Measurements from ENCODE around the gene SNRNP70.

Gene SNRNP70

GRCh38 chr19:49092686-49093085 lies 7.4 kb downstream of the SNRNP70 start:
- POLR2A ChIA-PET = no interaction called here

DNA sequence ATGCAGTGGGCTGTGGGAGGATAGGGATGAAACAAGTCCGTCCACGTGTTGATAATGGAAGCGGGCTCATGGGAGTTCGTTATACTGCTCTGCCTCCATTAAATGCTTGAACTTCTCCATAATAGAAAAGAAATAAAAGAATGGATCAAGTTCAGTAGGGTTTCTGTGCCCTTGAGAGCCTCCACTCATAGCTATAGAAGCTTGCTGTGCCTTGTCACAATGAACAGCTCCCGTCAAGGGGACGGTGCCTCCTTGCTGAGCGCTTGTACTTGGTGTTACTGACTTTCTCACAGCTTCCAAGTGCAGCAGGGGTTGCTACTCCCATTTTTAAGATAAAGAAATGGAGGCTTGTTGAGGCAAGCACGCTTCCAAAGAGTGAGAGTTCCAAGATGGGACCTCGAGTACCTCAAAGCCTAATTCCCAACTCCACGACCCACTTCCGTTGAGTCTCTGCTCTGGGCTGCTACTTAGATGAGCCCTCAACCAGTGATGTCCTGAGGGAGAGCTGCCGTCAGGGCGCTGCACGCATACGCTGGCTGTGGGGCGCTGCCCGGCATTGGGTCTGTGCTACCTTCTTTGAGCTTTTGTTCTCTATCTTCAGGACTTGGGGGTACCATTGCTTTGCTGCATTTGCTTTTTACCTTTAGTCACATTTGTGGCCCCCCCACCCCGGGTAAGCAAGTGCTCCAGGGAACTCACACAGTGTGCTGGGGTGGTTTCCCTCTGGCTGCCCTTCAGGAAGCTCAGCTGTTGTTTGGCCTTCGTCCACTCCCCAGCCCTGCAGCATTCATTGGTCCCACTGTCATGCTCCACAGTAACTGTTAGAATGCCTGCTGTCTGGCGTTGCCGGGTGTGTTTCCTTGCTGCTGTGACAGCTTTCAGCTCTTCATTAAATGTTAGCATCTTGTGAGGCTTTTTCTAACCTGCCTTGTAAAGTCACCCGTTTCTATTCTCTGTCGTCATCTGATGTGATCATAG lies 9.5 kb downstream of the SNRNP70 start:
- POLR2A ChIA-PET = no interaction called here
- DNase-seq (ENCODE audit: low read depth, low spot score) = no peak
- no peak for TF ChIP-seq CTCF (IDR thresholded peaks at IDR 0.05; ENCODE audit: insufficient read depth, low read length, missing control alignments)
- CTCF ChIA-PET = interaction anchor here (0.7 to 7.4 kb wide), 13 partner anchors 7 to 132 kb away, joined by 3 to 76 read pairs (median 5); partner anchors contain the start of gene LIN7B
- H3K4me3 ChIP-seq (ENCODE audit: low read depth, low read length) = no peak overlapping the region

More at GRCh38 chr19:49092686-49093085, 7.4 kb downstream of the SNRNP70 start:
- CTCF ChIA-PET = interaction anchor here (1.0 to 7.4 kb wide), 3 partner anchors 12 to 106 kb away, joined by 4 to 66 read pairs (median 5); partner anchors contain the start of gene LIN7B
- no peak overlapping the region for H3K4me3 ChIP-seq (ENCODE audit: low read depth, low read length)
- no peak for TF ChIP-seq CTCF (IDR thresholded peaks at IDR 0.05; ENCODE audit: insufficient read depth, low read length, missing control alignments)
- DNase-seq (ENCODE audit: low read depth, low spot score) = no peak

DNA sequence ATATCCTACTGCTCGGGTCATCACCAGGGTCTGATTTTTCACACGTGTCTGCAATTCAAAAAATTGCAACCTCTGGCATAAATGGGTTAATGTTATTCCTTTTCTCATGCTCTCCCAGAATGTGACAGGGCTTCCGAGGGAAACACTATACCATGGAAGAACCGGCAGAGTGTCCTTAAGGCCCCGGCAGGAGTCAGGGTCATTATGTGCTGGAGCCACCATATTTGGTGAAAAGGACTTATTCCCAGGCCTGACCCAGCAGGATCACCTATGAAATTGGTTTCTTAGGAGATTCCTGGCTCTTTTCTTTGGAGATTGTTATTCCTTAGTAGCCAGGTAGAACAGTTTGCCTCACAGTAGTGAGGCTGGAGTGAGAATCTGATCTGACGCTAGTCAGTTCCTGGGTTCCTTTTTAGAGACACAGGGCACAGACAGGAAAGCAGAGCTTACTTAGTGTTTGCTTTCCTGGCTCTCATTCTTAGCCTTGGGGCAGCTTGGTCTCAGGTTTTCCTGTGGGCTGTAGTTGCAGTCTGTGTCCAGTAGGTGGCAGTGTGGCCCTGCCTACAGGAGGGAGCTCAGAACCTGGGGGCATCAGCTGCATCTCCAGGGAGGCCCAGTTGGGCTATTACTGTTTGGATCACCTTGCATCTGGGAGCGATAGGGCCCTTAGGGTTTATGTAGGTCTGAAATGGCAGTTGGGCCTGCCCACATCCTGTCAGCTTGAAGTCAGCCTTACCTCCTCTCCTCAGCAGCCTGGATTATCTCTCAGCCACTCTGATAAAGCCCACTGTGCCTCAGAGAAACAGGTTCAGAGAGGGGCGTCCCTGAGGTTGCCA lies 12.4 kb downstream of the SNRNP70 start:
- peak; percentile 17 for DNase-seq (ENCODE audit: low read depth, low spot score)
- TF ChIP-seq CTCF (IDR thresholded peaks at IDR 0.05; ENCODE audit: insufficient read depth, low read length, missing control alignments) = peak; percentile 95
- ChIA-PET CTCF (interaction anchor here (0.6 to 7.4 kb wide), 45 partner anchors 7 to 319 kb away, joined by 3 to 95 read pairs (median 6); partner anchors contain the start of genes GYS1, LIN7B and RUVBL2), POLR2A (interaction anchor here (1.1 kb wide), 1 partner anchor 9 kb away, joined by 7 read pairs; no protein-coding TSS in a partner anchor)
- no peak overlapping the region for H3K4me3 ChIP-seq (ENCODE audit: low read depth, low read length)

DNA sequence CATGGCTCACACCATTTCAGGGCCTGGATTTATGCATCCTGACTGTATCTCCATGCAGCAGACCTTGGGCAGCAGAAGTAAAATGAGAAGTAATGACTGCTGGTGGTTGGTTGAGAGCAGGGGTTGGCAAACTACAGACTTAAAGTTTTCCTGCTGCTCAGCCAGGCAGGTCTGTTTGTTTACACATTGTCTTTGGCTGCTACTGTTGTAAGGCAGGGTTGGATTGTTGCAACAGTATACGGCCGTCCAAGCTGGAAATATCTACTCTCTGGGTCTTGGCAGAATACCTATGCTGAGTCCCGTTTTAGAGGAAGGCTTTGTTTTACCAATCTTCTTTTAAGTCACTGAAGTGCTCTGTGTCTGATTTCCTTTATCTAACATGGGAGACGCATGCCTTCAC lies 13.5 kb downstream of the SNRNP70 start:
- no peak overlapping the region for H3K4me3 ChIP-seq (ENCODE audit: low read depth, low read length)
- no peak for DNase-seq (ENCODE audit: low read depth, low spot score)
- ChIA-PET POLR2A (no interaction called here), CTCF (interaction anchor here (0.5 to 7.4 kb wide), 20 partner anchors 6 to 129 kb away, joined by 3 to 95 read pairs (median 16); partner anchors contain the start of gene LIN7B)
- no peak for TF ChIP-seq CTCF (IDR thresholded peaks at IDR 0.05; ENCODE audit: insufficient read depth, low read length, missing control alignments)

DNA sequence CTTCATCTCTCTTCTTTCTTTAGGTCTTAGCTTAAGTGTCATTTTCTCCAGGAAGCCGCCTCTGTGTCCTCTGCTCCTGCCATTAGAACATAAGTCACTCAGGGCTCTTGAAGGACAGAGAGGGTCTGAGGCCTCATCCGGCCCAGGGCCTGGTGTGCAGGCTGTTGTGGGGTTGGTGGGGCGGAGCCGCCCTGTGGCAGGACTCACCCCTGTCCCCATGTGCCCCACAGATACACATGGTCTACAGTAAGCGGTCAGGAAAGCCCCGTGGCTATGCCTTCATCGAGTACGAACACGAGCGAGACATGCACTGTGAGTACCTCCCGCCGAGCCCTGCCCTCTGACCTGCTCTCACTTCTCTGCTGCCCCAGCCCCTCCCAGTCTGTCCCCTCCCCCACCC lies 15.9 kb downstream of the SNRNP70 start:
- no peak for DNase-seq (ENCODE audit: low read depth, low spot score)
- no peak overlapping the region for H3K4me3 ChIP-seq (ENCODE audit: low read depth, low read length)
- POLR2A ChIA-PET = no interaction called here
- TF ChIP-seq CTCF (IDR thresholded peaks at IDR 0.05; ENCODE audit: insufficient read depth, low read length, missing control alignments) = no peak
- CTCF ChIA-PET = interaction anchor here (0.9 to 7.0 kb wide), 4 partner anchors 9 to 107 kb away, joined by 3 to 62 read pairs (median 32); partner anchors contain the start of gene LIN7B
